SIG-M5 treated with dmso at 0.1 percent for 504 hours (cell line): ENCODE results near the gene MAP3K5.
"Not testable (repeated sequence)": the region's sequence is repeated elsewhere in the genome, so short reads cannot be mapped to it uniquely, and the experiment has no call there.

ENCODE experiments used
- DNase-seq: peaks from one replicate; lab custom pipeline; 2025; ENCODE audit not compliant: unreplicated experiment; lab: John Stamatoyannopoulos, UW

Gene MAP3K5

GRCh38 chr6:136728033-136728939, 64.0 kb downstream of the MAP3K5 start:
- DNase-seq: no peak

DNA sequence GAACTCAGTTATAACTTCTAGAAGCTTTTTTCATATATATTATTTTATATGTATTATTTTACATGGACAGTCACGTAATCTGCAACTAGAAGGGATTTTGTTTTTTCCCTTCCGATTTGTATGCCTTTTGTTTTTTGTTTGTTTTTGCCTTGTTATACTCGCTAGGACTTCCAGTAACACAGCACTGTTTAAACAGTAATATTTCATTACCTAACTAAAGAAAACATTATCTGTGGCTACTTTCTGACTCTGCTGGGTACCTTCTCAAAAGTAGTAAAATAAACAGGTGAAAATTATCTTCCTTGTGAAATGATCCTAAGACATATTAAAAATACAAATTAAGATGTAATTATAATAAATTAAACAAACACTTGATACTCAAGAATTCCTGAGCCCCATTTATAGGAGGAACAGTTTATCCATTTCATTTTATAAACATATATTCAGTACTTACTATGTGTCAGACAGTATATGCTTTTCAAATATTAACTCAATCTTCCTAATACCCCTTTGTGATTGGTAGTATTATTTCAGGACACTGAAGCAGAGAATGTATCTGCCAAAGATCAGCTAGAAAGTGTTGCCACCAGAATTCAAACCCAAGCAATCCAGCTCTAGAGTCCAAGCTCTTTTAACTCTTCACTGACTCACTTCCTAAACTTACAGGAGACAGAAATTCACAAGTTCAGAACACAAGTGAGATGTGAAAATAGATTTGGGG, 65.3 kb downstream of the MAP3K5 start:
- DNase-seq: no peak

DNA sequence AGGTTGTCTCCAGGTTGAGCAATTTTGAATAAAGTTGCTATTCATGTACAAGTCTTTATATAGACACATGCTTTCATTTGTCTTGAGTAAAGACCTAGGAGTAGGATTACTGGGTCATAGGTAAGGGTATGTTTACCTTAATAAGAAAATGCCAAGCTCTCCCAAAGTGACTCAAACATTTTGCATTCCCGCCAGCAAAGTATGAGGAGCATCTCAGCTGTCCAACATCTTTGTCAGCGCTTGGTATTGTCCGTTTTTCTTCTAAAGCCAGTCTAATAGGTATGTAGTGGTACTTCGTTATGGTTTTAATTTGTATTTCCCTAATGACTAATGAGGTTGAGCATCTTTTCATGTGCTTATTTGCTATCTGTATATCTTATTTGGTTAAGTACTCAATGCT, 67.2 kb downstream of the MAP3K5 start:
- DNase-seq: no peak

- DNase-seq: peak; percentile 7
These were observed 68.5 kb downstream of the MAP3K5 start for GRCh38 chr6:136723780-136724179.

DNA sequence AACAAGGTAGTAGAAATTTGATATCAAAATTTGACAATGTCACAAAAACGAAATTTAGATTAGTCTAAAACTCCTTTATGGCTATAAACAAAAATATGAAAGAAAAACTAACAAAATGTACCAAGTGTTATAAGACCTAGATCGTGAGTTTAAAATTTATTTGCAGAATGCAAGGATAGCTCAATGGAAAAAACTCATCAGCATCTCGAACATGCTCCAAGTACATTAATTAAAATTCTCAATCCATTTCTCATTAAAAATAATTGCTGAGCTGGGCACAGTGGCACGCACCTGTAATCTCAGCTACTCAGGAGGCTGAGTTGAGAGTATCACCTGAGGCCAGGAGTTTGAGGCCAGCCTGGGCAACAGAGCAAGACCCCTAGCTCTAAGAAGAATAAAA, 70.8 kb downstream of the MAP3K5 start:
- no peak for DNase-seq

DNA sequence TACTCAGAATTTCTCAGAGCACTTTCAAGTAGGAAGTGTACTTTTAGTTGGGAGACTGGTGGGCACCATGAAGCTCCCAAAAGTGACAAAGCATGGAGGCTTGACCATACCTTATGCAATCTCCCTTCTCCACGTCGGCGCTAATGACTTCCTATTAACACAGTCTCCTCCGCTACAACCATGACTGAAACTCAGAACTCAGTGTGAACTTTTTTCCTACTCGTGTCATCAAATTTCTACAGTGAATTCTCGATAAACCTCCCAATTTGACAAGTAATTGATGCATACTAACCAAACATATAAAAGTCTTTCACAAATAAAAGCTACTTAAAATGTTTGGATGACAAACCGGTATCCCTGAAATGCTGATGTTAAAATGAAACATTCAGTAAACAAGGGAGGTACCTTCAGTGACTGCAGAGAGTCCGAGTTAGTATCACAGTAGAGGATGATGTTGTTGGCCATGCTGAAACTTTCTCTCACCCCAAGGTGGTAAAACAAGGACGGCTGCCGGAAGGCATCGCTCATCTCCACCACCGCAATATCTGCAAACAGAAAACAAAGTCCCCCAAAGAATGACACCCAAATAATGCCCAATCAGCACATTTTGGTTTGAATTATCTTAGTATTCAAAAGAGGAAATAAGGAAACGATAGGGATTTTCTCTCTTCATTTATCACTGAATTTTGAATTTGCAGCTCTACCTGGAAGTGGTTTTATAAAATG, 72.1 kb downstream of the MAP3K5 start:
- DNase-seq: peak; percentile 15

DNA sequence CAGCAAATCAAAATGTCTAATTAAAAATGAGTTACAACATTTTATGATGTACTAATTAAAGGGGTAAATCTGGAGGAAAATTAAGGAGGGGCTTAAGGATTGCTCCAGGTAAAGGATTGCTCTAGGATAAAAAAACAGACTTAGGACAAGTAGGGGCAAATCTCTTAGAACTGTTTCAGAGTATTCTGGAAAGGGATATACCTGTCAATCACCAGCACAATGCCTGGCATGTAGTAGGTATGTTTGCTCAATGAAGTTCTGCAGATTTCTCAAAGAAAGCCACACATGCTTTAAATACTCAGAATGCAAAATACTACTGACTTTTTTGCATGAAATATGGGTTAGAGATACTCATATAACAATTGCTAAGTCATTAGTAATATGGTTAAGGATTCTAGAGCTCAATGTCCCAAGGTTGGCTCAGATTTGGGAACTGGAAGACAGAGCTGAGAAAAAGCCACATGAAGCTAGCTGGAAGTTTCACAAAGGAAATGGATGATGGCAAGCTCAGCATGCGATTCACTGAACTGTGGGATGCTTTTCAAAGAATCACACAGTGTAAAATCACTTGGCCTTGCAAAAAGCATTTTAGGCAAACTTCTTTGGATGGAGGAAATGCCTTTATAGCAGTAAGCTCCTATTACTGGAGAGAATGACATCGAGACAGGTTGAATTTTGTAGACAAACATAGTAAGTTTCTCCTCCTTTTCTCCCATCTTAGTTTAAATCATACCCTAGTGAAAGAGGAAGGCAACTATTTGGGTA, 72.8 kb downstream of the MAP3K5 start:
- DNase-seq: no peak

DNA sequence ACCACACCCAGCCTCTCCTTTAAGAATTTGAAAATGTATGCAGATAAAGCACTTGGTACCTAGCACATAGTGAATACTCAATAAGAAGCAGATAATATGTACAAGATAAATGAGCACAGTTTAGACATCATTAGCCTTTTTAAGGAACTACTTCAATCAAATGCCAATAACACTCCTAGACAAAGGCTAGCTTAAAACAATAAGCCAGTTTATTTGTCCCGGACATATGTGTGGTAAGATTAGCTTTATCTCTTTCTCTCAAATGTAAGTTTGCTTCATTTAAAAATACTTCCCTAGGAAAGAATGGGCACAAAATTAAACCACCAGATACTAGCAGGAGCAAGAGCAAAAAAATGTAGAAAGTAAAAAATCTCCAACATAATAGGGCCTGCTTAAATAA, 73.8 kb downstream of the MAP3K5 start:
- DNase-seq: no peak

DNA sequence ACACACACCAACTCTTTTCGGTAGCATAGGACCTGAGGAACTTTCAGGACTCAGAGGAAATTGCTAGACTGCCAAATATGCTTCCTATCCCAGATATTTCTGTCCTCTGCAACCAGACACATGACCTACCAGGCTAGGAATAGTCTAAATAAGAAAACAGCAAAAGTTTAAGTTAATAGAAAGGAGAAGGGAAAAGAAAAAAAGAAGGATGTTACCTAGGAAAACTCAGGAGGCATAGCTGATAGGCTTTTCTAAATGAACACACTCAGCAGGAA, 74.6 kb downstream of the MAP3K5 start:
- no peak for DNase-seq

DNA sequence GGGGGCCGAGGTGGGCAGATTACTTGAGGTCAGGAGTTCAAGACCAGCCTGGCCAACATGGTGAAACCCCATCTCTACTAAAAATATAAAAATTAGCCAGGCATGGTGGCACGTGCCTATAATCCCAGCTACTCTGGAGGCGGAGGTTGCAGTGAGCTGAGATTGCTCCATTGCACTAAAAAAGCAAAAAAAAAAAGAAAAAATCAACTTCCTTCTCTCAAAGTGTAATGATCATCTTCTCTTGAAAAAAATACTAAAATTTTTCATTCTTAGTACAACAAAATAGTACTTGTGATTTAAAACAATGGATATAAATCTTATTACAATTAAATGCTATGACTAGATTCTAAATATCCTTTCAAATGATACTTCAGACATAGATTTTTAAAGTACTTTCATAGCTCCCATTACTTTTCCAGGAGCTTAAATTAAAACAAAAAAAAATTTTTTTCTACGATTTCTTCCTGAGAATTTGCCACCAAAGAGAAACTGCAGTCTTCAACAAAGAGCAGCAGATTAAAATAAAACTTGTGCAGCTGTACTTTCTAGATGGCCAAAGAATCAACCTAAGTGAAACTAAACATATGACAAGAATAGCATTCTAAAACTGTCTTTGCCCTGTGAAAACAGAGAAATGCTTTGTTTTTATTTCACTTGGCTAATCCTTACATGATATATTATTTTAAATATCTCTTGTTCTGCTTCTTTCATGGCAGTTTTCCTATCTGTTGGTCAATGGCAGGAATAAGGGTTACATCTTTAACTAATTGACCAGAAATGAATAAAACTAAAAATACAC, 75.2 kb downstream of the MAP3K5 start:
- no peak for DNase-seq

- DNase-seq: not testable (repeated sequence)
These were observed 79.6 kb downstream of the MAP3K5 start for GRCh38 chr6:136712642-136713041.

DNA sequence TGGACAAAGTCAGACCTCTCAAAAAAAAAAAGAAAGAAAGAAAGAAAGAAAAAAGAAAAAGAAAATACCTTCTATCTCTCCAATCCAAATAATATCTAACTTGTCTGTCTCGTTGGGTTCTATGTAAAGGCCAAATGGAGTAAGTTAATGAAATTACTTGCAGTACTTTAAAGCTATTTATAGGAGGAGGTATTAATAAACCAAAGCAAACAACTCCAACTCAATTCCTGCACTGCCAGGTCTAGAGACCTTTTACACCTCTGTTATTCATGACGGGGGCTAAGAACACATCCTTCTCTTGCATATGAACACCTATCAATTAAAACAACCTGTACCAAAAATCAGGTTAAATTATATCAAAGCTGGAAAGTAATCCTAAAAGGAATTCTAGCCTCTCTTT, 80.6 kb downstream of the MAP3K5 start:
- DNase-seq: no peak

GRCh38 chr6:136710877-136711552, 81.3 kb downstream of the MAP3K5 start:
- no peak for DNase-seq

GRCh38 chr6:136709429-136709828, 82.8 kb downstream of the MAP3K5 start:
- DNase-seq: no peak

- no peak for DNase-seq
These were observed 85.8 kb downstream of the MAP3K5 start for GRCh38 chr6:136706430-136706829.

DNA sequence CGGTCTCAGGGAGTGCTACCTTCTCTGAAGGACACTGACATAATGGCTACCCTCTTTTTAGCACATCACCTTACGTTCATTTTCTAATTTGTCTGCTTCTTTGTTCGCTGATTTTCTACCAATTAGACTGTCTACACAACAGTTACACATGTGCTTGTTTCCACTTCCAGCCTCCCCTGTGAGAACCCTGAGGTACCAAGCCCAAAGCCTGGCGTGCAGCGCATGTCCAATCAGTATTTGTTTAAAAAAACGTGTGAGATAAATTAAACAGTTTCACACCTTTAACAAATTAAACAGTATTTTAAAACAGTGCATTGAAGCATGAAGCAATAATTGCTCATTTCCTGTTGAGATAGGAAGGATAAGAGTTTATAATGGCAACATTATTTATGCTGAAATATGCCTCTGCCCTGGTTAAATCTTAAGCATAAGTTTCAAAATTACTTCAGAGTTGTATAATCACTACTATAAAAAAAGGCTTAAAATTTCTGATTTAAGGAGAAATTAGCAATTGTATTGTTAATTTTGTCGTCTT, 88.9 kb downstream of the MAP3K5 start:
- DNase-seq: no peak

DNA sequence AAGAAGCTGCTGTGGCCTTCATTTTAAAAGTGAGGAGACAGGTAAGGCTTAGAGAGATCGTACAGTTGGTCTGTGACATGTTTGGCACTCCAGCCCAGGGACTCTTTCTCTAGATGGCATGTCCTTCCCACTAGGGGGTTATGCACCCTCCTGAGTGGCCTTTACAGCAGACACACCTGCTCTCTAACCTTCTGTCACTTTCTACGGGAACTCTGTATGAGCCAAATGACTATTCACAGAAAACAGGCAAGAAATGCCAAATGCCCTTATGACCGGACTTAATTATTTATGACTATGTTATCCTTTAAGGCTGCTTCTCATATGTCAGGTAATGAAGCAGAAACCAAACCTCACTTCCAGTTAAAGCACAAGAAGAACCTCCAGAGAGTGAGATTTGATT, 91.2 kb downstream of the MAP3K5 start:
- no peak for DNase-seq

DNA sequence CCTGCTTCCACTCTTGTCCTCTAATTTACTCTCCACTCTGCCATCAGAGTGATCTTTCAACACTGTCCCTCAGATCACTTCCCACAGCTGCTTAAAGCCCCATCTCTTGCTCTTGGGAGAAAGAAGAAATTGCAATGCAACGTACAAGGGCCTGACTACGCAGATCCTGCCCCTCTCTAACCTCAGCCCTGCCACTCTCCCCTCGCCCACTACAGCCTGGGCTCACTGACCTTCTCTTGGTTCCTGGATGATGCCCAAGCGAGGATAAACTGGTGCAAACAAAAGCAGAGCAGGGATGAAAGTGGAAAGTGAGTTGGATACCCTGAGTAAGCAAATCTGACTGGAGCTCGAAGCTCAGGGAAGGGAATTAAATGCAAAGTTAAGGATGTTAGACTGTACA, 92.9 kb downstream of the MAP3K5 start:
- no peak for DNase-seq

GRCh38 chr6:136696783-136697364, 95.4 kb downstream of the MAP3K5 start:
- DNase-seq: no peak
